Measurements from ENCODE around the gene C5AR2. TPM values are rescaled to one million over a fixed set of nuclear protein-coding genes. Genes with fewer than 3 reads are reported as not detected.

C5AR2 gene
- total RNA-seq, 1 experiment from 2014 or later = not detected

DNA sequence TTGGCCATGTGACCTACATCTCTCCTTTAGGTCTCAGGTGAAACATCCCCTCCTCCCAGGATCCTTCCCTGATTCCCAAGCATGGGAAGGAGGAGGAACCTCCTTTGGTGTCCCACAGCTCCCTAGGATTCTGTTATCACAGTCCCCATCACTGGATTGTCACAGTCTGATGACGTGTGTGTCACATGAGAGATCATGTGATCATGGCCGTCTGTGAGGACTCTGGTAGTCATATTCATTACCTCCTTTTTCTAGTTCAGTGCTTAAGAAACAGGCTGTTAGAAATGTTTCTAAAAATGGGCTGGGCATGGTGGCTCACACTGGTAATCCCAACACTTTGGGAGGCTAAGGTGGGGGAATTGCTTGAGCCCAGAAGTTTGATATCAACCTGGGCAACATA is 20.1 kb downstream of the C5AR2 start:
- no peak for DNase-seq
- Histone ChIP-seq H3K36me3 (ENCODE audit: low read depth) (peaks cover 45% of the 10 kb centered on the region), H3K4me2 (no peak overlapping the region), H3K9me2 (ENCODE audit: insufficient read depth) (no peaks in the 10 kb centered on the region), H4K20me1 (ENCODE audit: insufficient read depth) (peaks cover 57% of the 10 kb centered on the region), H3F3A (ENCODE audit: insufficient read depth, low read depth) (peaks cover 24% of the 10 kb centered on the region), H3K27ac (no peak overlapping the region), H3K79me2 (ENCODE audit: low read depth) (peaks cover 68% of the 10 kb centered on the region), H3K27me3 (ENCODE audit: insufficient read depth, low read depth) (no peaks in the 10 kb centered on the region), H3K4me3 (no peak overlapping the region), H3K4me1 (replicated peaks; ENCODE audit: insufficient read depth) (peaks cover 14% of the 10 kb centered on the region), H3K9me3 (ENCODE audit: insufficient read depth, low read depth) (no peaks in the 10 kb centered on the region), H2AFZ (no peak overlapping the region)
- TF ChIP-seq CTCF (conservative IDR thresholded peaks at IDR 0.05) (no peak), EZH2 (IDR thresholded peaks at IDR 0.05; ENCODE audit: low read depth) (no peak)
- BruUV-seq (replicated peaks) = no TSS peak
- intact Hi-C loops (cut with micrococcal nuclease; ENCODE audit: unreplicated experiment) = no loop called here
- POLR2A ChIA-PET (ENCODE audit: unreplicated experiment) = interaction anchor here (0.5 kb wide), 1 partner anchor 290 kb away, joined by 3 read pairs; no protein-coding TSS in a partner anchor
- CTCF ChIA-PET = no interaction called here

- peaks cover 14% of the 10 kb centered on the region for H3K4me1 ChIP-seq (replicated peaks; ENCODE audit: insufficient read depth)
- H3K9me2 ChIP-seq (ENCODE audit: insufficient read depth) = no peaks in the 10 kb centered on the region
- no TSS peak for BruUV-seq (replicated peaks)
- intact Hi-C loops (cut with micrococcal nuclease; ENCODE audit: unreplicated experiment) = no loop called here
- no peaks in the 10 kb centered on the region for H3K9me3 ChIP-seq (ENCODE audit: insufficient read depth, low read depth)
- no peak overlapping the region for H3K4me3 ChIP-seq
- peaks cover 71% of the 10 kb centered on the region for H3K79me2 ChIP-seq (ENCODE audit: low read depth)
- H2AFZ ChIP-seq = no peak overlapping the region
- ChIA-PET CTCF (no interaction called here), POLR2A (ENCODE audit: unreplicated experiment) (interaction anchor here (0.5 kb wide), 1 partner anchor 11 kb away, joined by 3 read pairs; no protein-coding TSS in a partner anchor)
- H3K36me3 ChIP-seq (ENCODE audit: low read depth) = peaks cover 55% of the 10 kb centered on the region
- DNase-seq = no peak
- H3K27me3 ChIP-seq (ENCODE audit: insufficient read depth, low read depth) = no peaks in the 10 kb centered on the region
- H4K20me1 ChIP-seq (ENCODE audit: insufficient read depth) = peaks cover 70% of the 10 kb centered on the region
- TF ChIP-seq EZH2 (IDR thresholded peaks at IDR 0.05; ENCODE audit: low read depth) (no peak), CTCF (conservative IDR thresholded peaks at IDR 0.05) (no peak)
- H3K4me2 ChIP-seq = no peak overlapping the region
- H3K27ac ChIP-seq = no peak overlapping the region
- peaks cover 24% of the 10 kb centered on the region for H3F3A ChIP-seq (ENCODE audit: insufficient read depth, low read depth)
Observed at GRCh38 chr19:47353307-47353712, 21.3 kb downstream of the C5AR2 start.

DNA sequence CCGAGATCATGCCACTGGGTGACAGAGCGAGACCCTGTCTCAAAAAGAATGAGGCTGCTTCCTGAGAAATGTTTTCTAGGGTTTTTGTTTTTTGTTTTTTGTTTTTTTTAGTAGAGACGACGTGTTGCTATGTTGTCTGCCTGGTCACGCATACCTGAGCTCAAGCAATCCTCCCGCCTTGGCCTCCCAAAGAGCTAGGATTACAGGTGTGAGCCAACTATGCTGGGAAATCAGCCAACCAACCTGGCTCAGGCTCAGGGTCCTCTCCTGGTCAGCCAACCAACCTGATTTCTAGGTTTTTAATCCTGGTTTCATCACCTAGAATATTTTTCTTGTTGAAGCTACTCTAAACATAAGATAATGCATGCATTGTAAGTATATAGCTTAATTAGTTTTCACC is 24.9 kb downstream of the C5AR2 start:
- CTCF ChIA-PET = no interaction called here
- POLR2A ChIA-PET (ENCODE audit: unreplicated experiment) = interaction anchor here (0.5 to 0.9 kb wide), 4 partner anchors 19 to 383 kb away, joined by 3 to 9 read pairs (median 4); no protein-coding TSS in a partner anchor
- no peaks in the 10 kb centered on the region for H3K9me2 ChIP-seq (ENCODE audit: insufficient read depth)
- peak; percentile 31 to 41 for DNase-seq
- H3F3A ChIP-seq (ENCODE audit: insufficient read depth, low read depth) = peaks cover 24% of the 10 kb centered on the region
- H3K4me3 ChIP-seq = no peak overlapping the region
- H3K27ac ChIP-seq = no peak overlapping the region
- no peaks in the 10 kb centered on the region for H3K9me3 ChIP-seq (ENCODE audit: insufficient read depth, low read depth)
- peaks cover 70% of the 10 kb centered on the region for H4K20me1 ChIP-seq (ENCODE audit: insufficient read depth)
- peaks cover 66% of the 10 kb centered on the region for H3K36me3 ChIP-seq (ENCODE audit: low read depth)
- H2AFZ ChIP-seq = no peak overlapping the region
- no peaks in the 10 kb centered on the region for H3K4me1 ChIP-seq (replicated peaks; ENCODE audit: insufficient read depth)
- intact Hi-C loops (cut with micrococcal nuclease; ENCODE audit: unreplicated experiment) = no loop called here
- no peak overlapping the region for H3K4me2 ChIP-seq
- no peaks in the 10 kb centered on the region for H3K27me3 ChIP-seq (ENCODE audit: insufficient read depth, low read depth)
- BruUV-seq (replicated peaks) = no TSS peak
- H3K79me2 ChIP-seq (ENCODE audit: low read depth) = peaks cover 44% of the 10 kb centered on the region
- TF ChIP-seq EZH2 (IDR thresholded peaks at IDR 0.05; ENCODE audit: low read depth) (no peak), CTCF (conservative IDR thresholded peaks at IDR 0.05) (no peak)
